ENCODE data around the gene SERPIND1. TPM values are rescaled to one million over a fixed set of nuclear protein-coding genes. Genes with fewer than 3 reads are reported as not detected.

SERPIND1 gene
- total and polyA plus RNA-seq, 10 of the 15 experiments (the other 5 are each of a cell fraction or from before 2014, with no cell fraction given): 0.08 to 0.85 (median 0.38) TPM; not detected in 1

- ChIA-PET RAD21 (ENCODE audit: unreplicated experiment) (no interaction called here), POLR2A (no interaction called here), SMC1A (ENCODE audit: uncharacterized antibody, unreplicated experiment) (no interaction called here), CTCF (no interaction called here)
- FAIRE-seq (no peak), ATAC-seq (no peak), DNase-seq (ENCODE audit: low read depth, low spot score) (no peak)
- no peak overlapping the region for H2AFZ ChIP-seq (ENCODE audit: control insufficient read depth, low read depth, low read length)
- H3K4me3 ChIP-seq: no peak overlapping the region
- peaks cover 10 to 15% of the 10 kb centered on the region in 2 experiments; a peak in 3 of 4 replicates for H3K36me3 ChIP-seq (ENCODE audit: control insufficient read depth in 2 of 2, insufficient read depth in 2 of 2, low read length in 1 of 2)
- H4K20me1 ChIP-seq (ENCODE audit: control insufficient read depth, insufficient read depth): no peaks in the 10 kb centered on the region
- no peak overlapping the region for H3K27ac ChIP-seq (ENCODE audit: control insufficient read depth, insufficient read depth)
- intact Hi-C loops (cut with micrococcal nuclease; ENCODE audit: unreplicated experiment): no loop called here
- no peak overlapping the region for H3K9ac ChIP-seq (ENCODE audit: control insufficient read depth, insufficient read depth, low read length)
- no peaks in the 10 kb centered on the region for H3K79me2 ChIP-seq (ENCODE audit: control insufficient read depth, insufficient read depth, low read length)
- H3K4me2 ChIP-seq (ENCODE audit: control insufficient read depth, insufficient read depth): no peak overlapping the region
- 100% methylated on average over 2 of the region's 2 CpGs for WGBS (ENCODE audit: insufficient coverage, insufficient replicate concordance, low lambda C conversion rate, missing lambda C conversion rate)
- H3K9me3 ChIP-seq (replicated peaks; ENCODE audit: control insufficient read depth, insufficient read depth, low read length): no peaks in the 10 kb centered on the region
- in situ Hi-C loops (cut with MboI): no loop called here
- TF ChIP-seq YY1 (IDR thresholded peaks at IDR 0.05; ENCODE audit: low read depth, low read length): no peak
- no peak for TF ChIP-seq KLF5 (IDR thresholded peaks at IDR 0.05; ENCODE audit: partially characterized antibody)
- no peak for TF ChIP-seq STAT3 (IDR thresholded peaks at IDR 0.05; ENCODE audit: low read depth, low read length)
- TF ChIP-seq PAX8 (IDR thresholded peaks at IDR 0.05): no peak
- TF ChIP-seq BCLAF1 (IDR thresholded peaks at IDR 0.05): no peak
- TF ChIP-seq TCF3 (IDR thresholded peaks at IDR 0.05; ENCODE audit: borderline replicate concordance, insufficient read depth, low read depth, low read length): no peak
- H3K27me3 ChIP-seq (replicated peaks in 1 of 2; ENCODE audit: control insufficient read depth in 2 of 2, insufficient read depth in 2 of 2, low read length in 1 of 2): no peaks in the 10 kb centered on the region
- no peaks in the 10 kb centered on the region for H3K4me1 ChIP-seq (ENCODE audit: control insufficient read depth, insufficient read depth, low read length)
- no TSS peak for BruUV-seq (replicated peaks)
Measured at GRCh38 chr22:20760084-20760483, 13.8 kb upstream of the SERPIND1 start.

Measured in GM12878 (cell line).